Activated T-cell treated with anti-CD3 and anti-CD28 coated beads, Interleukin-2, amount 50 U/mL, for 24 hours (primary cell): ENCODE data around the gene RRAS.

ENCODE experiments used
- DNase-seq: peaks from one replicate; pipeline ENCODE4 v3.0.0-alpha.2; 2020
- H3K27ac Mint-ChIP-seq: 2 replicates; pipeline ENCODE4 v1.8.0; 2020; ENCODE audit warnings: mild to moderate bottlenecking, mixed read lengths
- H3K27me3 Mint-ChIP-seq: 2 replicates; pipeline ENCODE4 v1.8.0; 2020; ENCODE audit warnings: mixed read lengths
- H3K36me3 Mint-ChIP-seq: 2 replicates; pipeline ENCODE4 v1.8.0; 2020; ENCODE audit warnings: low read depth, mixed read lengths
- H3K4me1 Mint-ChIP-seq: 2 replicates; pipeline ENCODE4 v1.8.0; 2020; ENCODE audit warnings: low read depth, mixed read lengths
- H3K4me3 Mint-ChIP-seq: 2 replicates; pipeline ENCODE4 v1.8.0; 2020; ENCODE audit warnings: mild to moderate bottlenecking, moderate library complexity, mixed read lengths
- H3K9me3 Mint-ChIP-seq: 2 replicates; pipeline ENCODE4 v1.8.0; 2020; ENCODE audit warnings: mixed read lengths

The RRAS gene

GRCh38 chr19:49592486-49593232, 47.3 kb downstream of the RRAS start:
- peak overlapping the region; percentile 90 for H3K27ac Mint-ChIP-seq
- peak; percentile 53 for DNase-seq
- peak overlapping the region; percentile 86 for H3K4me3 Mint-ChIP-seq
- H3K36me3 Mint-ChIP-seq, result peaks cover 43% of the 10 kb centered on the region
- peaks cover 36% of the 10 kb centered on the region for H3K4me1 Mint-ChIP-seq
- H3K9me3 Mint-ChIP-seq, result no peaks in the 10 kb centered on the region
- no peaks in the 10 kb centered on the region for H3K27me3 Mint-ChIP-seq

- peak; percentile 73 for DNase-seq
- no peaks in the 10 kb centered on the region for H3K9me3 Mint-ChIP-seq
- H3K36me3 Mint-ChIP-seq, result peaks cover 41% of the 10 kb centered on the region
- H3K4me3 Mint-ChIP-seq, result peak overlapping the region; percentile 86
- H3K4me1 Mint-ChIP-seq, result peaks cover 36% of the 10 kb centered on the region
- H3K27me3 Mint-ChIP-seq, result no peaks in the 10 kb centered on the region
- H3K27ac Mint-ChIP-seq, result peak overlapping the region; percentile 90
These were observed 48.0 kb downstream of the RRAS start for GRCh38 chr19:49591731-49592485.

- no peaks in the 10 kb centered on the region for H3K9me3 Mint-ChIP-seq
- DNase-seq, result peak; percentile 87
- peaks cover 39% of the 10 kb centered on the region for H3K36me3 Mint-ChIP-seq
- H3K4me3 Mint-ChIP-seq, result peak within 1 kb of the TSS; percentile 86
- H3K27me3 Mint-ChIP-seq, result no peaks in the 10 kb centered on the region
- peak within 1 kb of the TSS; percentile 93 for H3K27ac Mint-ChIP-seq
- H3K4me1 Mint-ChIP-seq, result peaks cover 36% of the 10 kb centered on the region
These were observed 48.8 kb downstream of the RRAS start, which contains the start of gene PRR12 for GRCh38 chr19:49590971-49591730. Gene PRR12, plus strand, starts transcription at chr19:49591182. Its CDS starts 473 bp downstream, at chr19:49591655.

DNA sequence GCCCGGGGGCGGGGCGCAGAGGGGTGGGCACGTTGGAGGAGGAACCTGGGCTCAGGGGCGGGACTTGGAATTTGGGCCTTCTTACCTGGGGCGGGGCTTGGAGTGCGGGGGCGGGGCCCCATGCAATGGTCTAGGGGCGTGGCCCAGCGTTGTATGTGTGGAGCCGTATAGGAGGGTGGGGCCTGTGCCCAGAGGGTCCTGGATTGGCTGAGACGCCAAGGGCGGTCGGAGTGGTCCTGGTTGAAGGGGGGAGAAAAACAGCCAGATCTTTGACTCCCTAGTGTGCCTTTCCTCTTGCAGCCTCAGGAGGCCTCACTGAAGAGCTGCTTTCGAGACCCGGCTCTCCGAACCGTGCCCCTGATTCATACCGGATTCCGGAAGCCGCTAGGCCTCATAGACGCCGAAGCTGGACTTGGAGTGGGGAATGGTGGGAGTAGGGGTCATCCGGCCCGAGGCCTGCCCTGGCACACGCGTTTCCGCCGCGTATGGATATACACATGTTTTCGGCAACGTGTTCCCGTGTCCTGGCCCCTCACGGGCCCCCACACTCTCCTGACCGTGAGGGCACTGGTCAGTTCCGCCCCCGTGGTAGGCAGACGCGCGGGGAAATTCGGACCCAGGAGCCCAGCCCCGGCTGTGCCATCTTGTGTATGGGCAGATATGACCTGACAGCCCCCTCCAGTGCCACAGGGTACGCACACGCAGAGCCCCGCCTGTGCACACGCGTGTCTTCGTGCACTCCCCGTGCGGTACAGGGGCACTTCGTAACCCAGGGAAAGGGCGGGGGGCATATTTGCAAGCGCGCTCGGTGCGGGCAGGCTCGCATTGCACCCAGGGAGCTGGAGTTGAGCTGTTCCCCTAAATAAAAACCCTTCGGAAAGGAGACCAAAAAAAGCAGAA, 49.6 kb downstream of the RRAS start:
- H3K27ac Mint-ChIP-seq, result peak overlapping the region; percentile 93
- H3K9me3 Mint-ChIP-seq, result no peaks in the 10 kb centered on the region
- peak overlapping the region; percentile 86 for H3K4me3 Mint-ChIP-seq
- H3K36me3 Mint-ChIP-seq, result peaks cover 33% of the 10 kb centered on the region
- peak; percentile 92 for DNase-seq
- peaks cover 36% of the 10 kb centered on the region for H3K4me1 Mint-ChIP-seq
- H3K27me3 Mint-ChIP-seq, result no peaks in the 10 kb centered on the region

GRCh38 chr19:49589502-49589905, 50.4 kb downstream of the RRAS start:
- Mint-ChIP-seq H3K27me3 (no peaks in the 10 kb centered on the region), H3K9me3 (no peaks in the 10 kb centered on the region), H3K4me1 (peaks cover 35% of the 10 kb centered on the region), H3K4me3 (no peak overlapping the region), H3K36me3 (peaks cover 28% of the 10 kb centered on the region), H3K27ac (peak overlapping the region; percentile 81)
- peak; percentile 46 for DNase-seq

- Mint-ChIP-seq H3K27ac (peak overlapping the region; percentile 60), H3K9me3 (no peaks in the 10 kb centered on the region), H3K36me3 (peaks cover 19% of the 10 kb centered on the region), H3K27me3 (no peaks in the 10 kb centered on the region), H3K4me1 (peaks cover 27% of the 10 kb centered on the region), H3K4me3 (no peak overlapping the region)
- peak; percentile 62 for DNase-seq
These were observed 51.4 kb downstream of the RRAS start for GRCh38 chr19:49588365-49589122.

GRCh38 chr19:49587227-49587626, 52.7 kb downstream of the RRAS start:
- Mint-ChIP-seq H3K9me3 (no peaks in the 10 kb centered on the region), H3K4me1 (peaks cover 18% of the 10 kb centered on the region), H3K27ac (no peak overlapping the region), H3K4me3 (no peak overlapping the region), H3K27me3 (no peaks in the 10 kb centered on the region), H3K36me3 (peaks cover 11% of the 10 kb centered on the region)
- no peak for DNase-seq
